H9 (cell line): ENCODE results near the gene QSOX1. TPM values are rescaled to one million over a fixed set of nuclear protein-coding genes. Genes with fewer than 3 reads are reported as not detected.

Source experiments
- DNase-seq: peaks from one replicate; pipeline ENCODE4 v3.0.0-alpha.2; 2017
- H2AFZ ChIP-seq: one replicate; pipeline ENCODE4 v1.6.1; 2013; ENCODE audit warnings: mild to moderate bottlenecking, low read length, control low read depth, moderate library complexity
- H2AK5ac ChIP-seq: 2 replicates; pipeline ENCODE4 v1.6.1; 2013; ENCODE audit warnings: low read length, control low read depth, mixed read lengths; ENCODE audit not compliant: insufficient read length
- H2BK120ac ChIP-seq: one replicate; pipeline ENCODE4 v1.6.1; 2013; ENCODE audit warnings: low read depth, mild to moderate bottlenecking, low read length, control low read depth, inconsistent platforms; ENCODE audit not compliant: poor library complexity, severe bottlenecking
- H2BK12ac ChIP-seq: 2 replicates; pipeline ENCODE4 v1.6.1; 2013; ENCODE audit warnings: low read length, control low read depth, mixed read lengths, low read depth; ENCODE audit not compliant: insufficient read length
- H2BK15ac ChIP-seq: 2 replicates; pipeline ENCODE4 v1.6.1; 2013; ENCODE audit warnings: low read depth, low read length, control low read depth
- H2BK20ac ChIP-seq: one replicate; pipeline ENCODE4 v1.6.1; 2013; ENCODE audit warnings: low read depth, mild to moderate bottlenecking, low read length, control low read depth, inconsistent platforms; ENCODE audit not compliant: poor library complexity, severe bottlenecking
- H2BK5ac ChIP-seq: 2 replicates; pipeline ENCODE4 v1.6.1; 2013; ENCODE audit warnings: low read length, control low read depth, mixed read lengths; ENCODE audit not compliant: insufficient read length
- H3K14ac ChIP-seq: 2 replicates; pipeline ENCODE4 v1.6.1; 2013; ENCODE audit warnings: low read length, control low read depth; ENCODE audit not compliant: insufficient read depth
- H3K18ac ChIP-seq: 2 replicates; pipeline ENCODE4 v1.6.1; 2013; ENCODE audit warnings: low read depth, mild to moderate bottlenecking, mixed read lengths, low read length, control low read depth; ENCODE audit not compliant: insufficient read length
- H3K23ac ChIP-seq: 2 replicates; pipeline ENCODE4 v1.6.1; 2013; ENCODE audit warnings: low read length, control low read depth, mixed read lengths, low read depth; ENCODE audit not compliant: insufficient read length
- H3K23me2 ChIP-seq: 2 replicates; pipeline ENCODE4 v1.6.1; 2013; ENCODE audit warnings: low read depth, mild to moderate bottlenecking, mixed read lengths, low read length, control low read depth; ENCODE audit not compliant: insufficient read length, poor library complexity, severe bottlenecking
- H3K27ac ChIP-seq: 2 replicates; pipeline ENCODE4 v1.5.1; 2013; ENCODE audit warnings: low read length, control low read depth, mixed read lengths, low read depth; ENCODE audit not compliant: insufficient read length
- H3K27me3 ChIP-seq: 2 replicates; pipeline ENCODE4 v1.6.1; 2013; ENCODE audit warnings: low read length, control low read depth, inconsistent platforms; ENCODE audit not compliant: insufficient read depth
- H3K4ac ChIP-seq: 2 replicates; pipeline ENCODE4 v1.6.1; 2013; ENCODE audit warnings: low read depth, mild to moderate bottlenecking, control low read depth, inconsistent platforms, low read length, moderate library complexity
- H3K4me1 ChIP-seq: 2 replicates; pipeline ENCODE4 v1.6.1; 2013; ENCODE audit warnings: low read length, control low read depth, inconsistent platforms; ENCODE audit not compliant: insufficient read depth
- H3K4me2 ChIP-seq: 2 replicates; pipeline ENCODE4 v1.6.1; 2013; ENCODE audit warnings: low read length, control low read depth, mixed read lengths; ENCODE audit not compliant: insufficient read length, insufficient read depth
- H3K56ac ChIP-seq: 2 replicates; pipeline ENCODE4 v1.6.1; 2013; ENCODE audit warnings: low read depth, mild to moderate bottlenecking, mixed read lengths, low read length, control low read depth; ENCODE audit not compliant: insufficient read length
- H3K79me1 ChIP-seq: 2 replicates; pipeline ENCODE4 v1.6.1; 2013; ENCODE audit warnings: low read depth, mild to moderate bottlenecking, moderate library complexity, low read length, control low read depth, inconsistent platforms; ENCODE audit not compliant: insufficient read depth, poor library complexity, severe bottlenecking
- H3K79me2 ChIP-seq: 2 replicates; pipeline ENCODE4 v1.6.1; 2013; ENCODE audit warnings: low read length, control low read depth, inconsistent platforms; ENCODE audit not compliant: insufficient read depth
- H3K9ac ChIP-seq: 2 replicates; pipeline ENCODE4 v1.6.1; 2013; ENCODE audit warnings: low read length, control low read depth, mixed read lengths; ENCODE audit not compliant: insufficient read length; ENCODE audit errors: extremely low read depth
- H3K9me3 ChIP-seq: one replicate; pipeline ENCODE4 v1.6.1; 2013; ENCODE audit warnings: low read depth, low read length, inconsistent platforms; ENCODE audit not compliant: control insufficient read depth
- H3T11ph ChIP-seq: one replicate; pipeline ENCODE4 v1.6.1; 2013; ENCODE audit warnings: mild to moderate bottlenecking, low read length, control low read depth, inconsistent platforms
- H4K20me1 ChIP-seq: one replicate; pipeline ENCODE4 v1.6.1; 2013; ENCODE audit not compliant: control insufficient read depth, insufficient read length, insufficient read depth
- H4K5ac ChIP-seq: 2 replicates; pipeline ENCODE4 v1.6.1; 2013; ENCODE audit warnings: low read depth, mild to moderate bottlenecking, mixed read lengths, low read length, control low read depth; ENCODE audit not compliant: insufficient read length
- H4K8ac ChIP-seq: replicated peaks from 2 replicates; pipeline ENCODE4 v1.6.1; 2013; ENCODE audit warnings: low read length, control low read depth, mixed read lengths, low read depth; ENCODE audit not compliant: insufficient read length
- H4K91ac ChIP-seq: 2 replicates; pipeline ENCODE4 v1.6.1; 2013; ENCODE audit warnings: low read depth, mild to moderate bottlenecking, moderate library complexity, mixed read lengths, low read length, control low read depth; ENCODE audit not compliant: insufficient read length
- H3K27ac Mint-ChIP-seq, 3 experiments: 2 replicates in 2 of 3; 3 replicates in 1 of 3; pipeline ENCODE4 v1.8.0; 2020 to 2021; ENCODE audit warnings: mixed read lengths in 3 of 3, mild to moderate bottlenecking in 1 of 3, moderate library complexity in 1 of 3
- H3K27me3 Mint-ChIP-seq: 2 replicates; pipeline ENCODE4 v1.8.0; 2021; ENCODE audit warnings: low read depth, mild to moderate bottlenecking, moderate library complexity, mixed read lengths
- H3K36me3 Mint-ChIP-seq, 3 experiments: 2 replicates in 2 of 3; 3 replicates in 1 of 3; pipeline ENCODE4 v1.8.0; 2020 to 2021; ENCODE audit warnings: low read depth in 3 of 3, mixed read lengths in 3 of 3; ENCODE audit not compliant: insufficient read depth in 1 of 3
- H3K4me1 Mint-ChIP-seq, 2 experiments: 2 replicates each; pipeline ENCODE4 v1.8.0; 2020; ENCODE audit warnings: mixed read lengths in 2 of 2
- H3K4me3 Mint-ChIP-seq, 2 experiments: 2 replicates in 1 of 2; 3 replicates in 1 of 2; pipeline ENCODE4 v1.8.0; 2020 to 2021; ENCODE audit warnings: mild to moderate bottlenecking in 2 of 2, mixed read lengths in 2 of 2, moderate library complexity in 1 of 2
- H3K9me3 Mint-ChIP-seq, 2 experiments: 2 replicates in 1 of 2; 3 replicates in 1 of 2; pipeline ENCODE4 v1.8.0; 2020; ENCODE audit warnings: mild to moderate bottlenecking in 2 of 2, mixed read lengths in 2 of 2, moderate library complexity in 1 of 2
- WGBS: extraction: QIAGEN DNeasy Blood & Tissue Kit; methylation state at CpG from one replicate; pipeline ENCODE4 v1.1.7; 2013; ENCODE audit warnings: missing lambda C conversion rate, low lambda C conversion rate, mixed read lengths; ENCODE audit not compliant: insufficient read length; ENCODE audit errors: extremely low coverage; 5-methylcytosine and 5-hydroxymethylcytosine counted together
- total RNA-seq: library from RNA; stranded (reverse); gene quantifications from 2 replicates; pipeline ENCODE4 v1.2.1, GENCODE V29; 2021
- TF ChIP-seq, protein P1 (sequence below): fragments of 200-600 bp; sonication (generic); conservative IDR thresholded peaks from 3 replicates; pipeline ENCODE4 v1.8.0; 2021; ENCODE audit warnings: antibody characterized with exemption, mild to moderate bottlenecking

QSOX1 gene
- total RNA-seq, 1 experiment from 2014 or later: 79.2 TPM

- H3K27ac ChIP-seq: no peak overlapping the region
- H4K5ac ChIP-seq: no peak overlapping the region
- Mint-ChIP-seq H3K9me3 (no peaks in the 10 kb centered on the region), H3K4me1 (peaks cover 0 to 12% of the 10 kb centered on the region in 2 experiments; a peak in 1 of 4 replicates), H3K27me3 (peaks cover 1% of the 10 kb centered on the region; the same call in 1 of the 2 replicates), H3K36me3 (peaks cover 21 to 49% (median 47%) of the 10 kb centered on the region in 3 experiments), H3K27ac (peak overlapping the region in 1 of 3 experiments; percentile 45; a peak in 1 of 7 replicates), H3K4me3 (no peak overlapping the region; a peak in 1 of 5 replicates)
- H4K91ac ChIP-seq: no peak overlapping the region
- no peak overlapping the region for H3K18ac ChIP-seq
- H3K9ac ChIP-seq: no peak overlapping the region
- H3K56ac ChIP-seq: no peak overlapping the region
- no CpG with 5 or more reads among the region's 8 CpGs for WGBS
- no peak overlapping the region for H2BK20ac ChIP-seq
- H4K20me1 ChIP-seq: no peaks in the 10 kb centered on the region
- no peaks in the 10 kb centered on the region for H3K4me1 ChIP-seq
- H2AFZ ChIP-seq: no peak overlapping the region
- H2AK5ac ChIP-seq: no peak overlapping the region
- H3K79me1 ChIP-seq: no peaks in the 10 kb centered on the region
- TF ChIP-seq, protein P1, sequence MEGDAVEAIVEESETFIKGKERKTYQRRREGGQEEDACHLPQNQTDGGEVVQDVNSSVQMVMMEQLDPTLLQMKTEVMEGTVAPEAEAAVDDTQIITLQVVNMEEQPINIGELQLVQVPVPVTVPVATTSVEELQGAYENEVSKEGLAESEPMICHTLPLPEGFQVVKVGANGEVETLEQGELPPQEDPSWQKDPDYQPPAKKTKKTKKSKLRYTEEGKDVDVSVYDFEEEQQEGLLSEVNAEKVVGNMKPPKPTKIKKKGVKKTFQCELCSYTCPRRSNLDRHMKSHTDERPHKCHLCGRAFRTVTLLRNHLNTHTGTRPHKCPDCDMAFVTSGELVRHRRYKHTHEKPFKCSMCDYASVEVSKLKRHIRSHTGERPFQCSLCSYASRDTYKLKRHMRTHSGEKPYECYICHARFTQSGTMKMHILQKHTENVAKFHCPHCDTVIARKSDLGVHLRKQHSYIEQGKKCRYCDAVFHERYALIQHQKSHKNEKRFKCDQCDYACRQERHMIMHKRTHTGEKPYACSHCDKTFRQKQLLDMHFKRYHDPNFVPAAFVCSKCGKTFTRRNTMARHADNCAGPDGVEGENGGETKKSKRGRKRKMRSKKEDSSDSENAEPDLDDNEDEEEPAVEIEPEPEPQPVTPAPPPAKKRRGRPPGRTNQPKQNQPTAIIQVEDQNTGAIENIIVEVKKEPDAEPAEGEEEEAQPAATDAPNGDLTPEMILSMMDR: peak; percentile 89
- H3K4me2 ChIP-seq: no peak overlapping the region
- peak; percentile 74 for DNase-seq
- H3K9me3 ChIP-seq: no peaks in the 10 kb centered on the region
- no peak overlapping the region for H2BK5ac ChIP-seq
- H3K23me2 ChIP-seq: no peaks in the 10 kb centered on the region
- H2BK12ac ChIP-seq: no peak overlapping the region
- no peaks in the 10 kb centered on the region for H3K79me2 ChIP-seq
- H3K27me3 ChIP-seq: no peaks in the 10 kb centered on the region
- no peak overlapping the region for H3T11ph ChIP-seq
- H4K8ac ChIP-seq: no peak overlapping the region
- no peak overlapping the region for H2BK15ac ChIP-seq
- no peak overlapping the region for H3K14ac ChIP-seq
- H2BK120ac ChIP-seq: no peak overlapping the region
- H3K4ac ChIP-seq: no peak overlapping the region
- no peak overlapping the region for H3K23ac ChIP-seq
Observed at GRCh38 chr1:180188091-180188506, 33.4 kb downstream of the QSOX1 start.
